Mesenchymal stem cell (in vitro differentiated cells and primary cell): Measurements from ENCODE around the gene STAB1.

Experiments
- DNase-seq: peaks from one replicate; pipeline ENCODE4 v3.0.0-alpha.2; 2013
- H2AFZ ChIP-seq: one replicate; pipeline ENCODE4 v1.6.1; 2013; ENCODE audit warnings: low read depth, mild to moderate bottlenecking, control low read depth, inconsistent platforms, low read length, moderate library complexity
- H2AK5ac ChIP-seq: 2 replicates; pipeline ENCODE4 v1.6.1; 2013; ENCODE audit warnings: low read length, moderate library complexity, mild to moderate bottlenecking, inconsistent platforms; ENCODE audit not compliant: severe bottlenecking
- H2BK120ac ChIP-seq: one replicate; pipeline ENCODE4 v1.6.1; 2013; ENCODE audit warnings: low read depth, mild to moderate bottlenecking, inconsistent platforms, low read length, moderate library complexity
- H2BK12ac ChIP-seq, 2 experiments: one replicate each; pipeline ENCODE4 v1.6.1; 2013; ENCODE audit warnings: inconsistent platforms in 2 of 2, low read length in 2 of 2, mild to moderate bottlenecking in 2 of 2, moderate library complexity in 2 of 2, control low read depth in 1 of 2
- H2BK15ac ChIP-seq: one replicate; pipeline ENCODE4 v1.6.1; 2013; ENCODE audit warnings: mild to moderate bottlenecking, low read depth, inconsistent platforms; ENCODE audit not compliant: poor library complexity, severe bottlenecking
- H2BK5ac ChIP-seq: 2 replicates; pipeline ENCODE4 v1.6.1; 2013; ENCODE audit warnings: low read depth, mild to moderate bottlenecking, low read length, control low read depth, inconsistent platforms; ENCODE audit not compliant: poor library complexity, severe bottlenecking
- H3K14ac ChIP-seq, 2 experiments: one replicate each; pipeline ENCODE4 v1.6.1; 2013; ENCODE audit warnings: inconsistent platforms in 2 of 2, low read length in 2 of 2, control low read depth in 1 of 2, mild to moderate bottlenecking in 1 of 2, moderate library complexity in 1 of 2
- H3K18ac ChIP-seq, 2 experiments: one replicate each; pipeline ENCODE4 v1.6.1; 2013; ENCODE audit warnings: inconsistent platforms in 2 of 2, low read length in 2 of 2, control low read depth in 1 of 2, low read depth in 1 of 2, mild to moderate bottlenecking in 1 of 2
- H3K23ac ChIP-seq, 2 experiments: one replicate each; pipeline ENCODE4 v1.6.1; 2013; ENCODE audit warnings: inconsistent platforms in 2 of 2, low read length in 2 of 2, mild to moderate bottlenecking in 2 of 2, moderate library complexity in 2 of 2, control low read depth in 1 of 2
- H3K27ac ChIP-seq: 2 replicates; pipeline ENCODE4 v1.5.1; 2013; ENCODE audit warnings: mild to moderate bottlenecking, moderate library complexity, low read length, control low read depth, inconsistent platforms; ENCODE audit not compliant: poor library complexity, severe bottlenecking
- H3K27me3 ChIP-seq, 2 experiments: 2 replicates each; pipeline versions ENCODE4 v1.6.1 to v1.7.0; 2013; ENCODE audit warnings: low read length in 2 of 2, mild to moderate bottlenecking in 2 of 2, moderate library complexity in 2 of 2, control low read depth in 1 of 2, inconsistent platforms in 1 of 2; ENCODE audit not compliant: control insufficient read depth in 1 of 2, insufficient read depth in 1 of 2
- H3K36me3 ChIP-seq, 2 experiments: 2 replicates each; pipeline versions ENCODE4 v1.6.1 to v1.7.0; 2013; ENCODE audit warnings: low read length in 2 of 2, control low read depth in 1 of 2, inconsistent platforms in 1 of 2, low read depth in 1 of 2, mild to moderate bottlenecking in 1 of 2; ENCODE audit not compliant: insufficient read depth in 2 of 2, control insufficient read depth in 1 of 2
- H3K4ac ChIP-seq, 2 experiments: one replicate each; pipeline ENCODE4 v1.6.1; 2013; ENCODE audit warnings: inconsistent platforms in 2 of 2, low read length in 2 of 2, mild to moderate bottlenecking in 2 of 2, moderate library complexity in 2 of 2, control low read depth in 1 of 2, low read depth in 1 of 2
- H3K4me1 ChIP-seq: 2 replicates; pipeline ENCODE4 v1.6.1; 2013; ENCODE audit warnings: low read depth, low read length, control low read depth; ENCODE audit not compliant: control insufficient read depth, insufficient read depth
- H3K4me2 ChIP-seq: 2 replicates; pipeline ENCODE4 v1.6.1; 2013; ENCODE audit warnings: low read length, mild to moderate bottlenecking, inconsistent platforms; ENCODE audit not compliant: poor library complexity, severe bottlenecking
- H3K4me3 ChIP-seq, 2 experiments: 2 replicates each; pipeline versions ENCODE4 v1.5.1 to v1.7.0; 2013; ENCODE audit warnings: low read length in 2 of 2, mild to moderate bottlenecking in 2 of 2, control low read depth in 1 of 2, low read depth in 1 of 2; ENCODE audit not compliant: insufficient read depth in 1 of 2
- H3K79me1 ChIP-seq: replicated peaks from 2 replicates; pipeline ENCODE4 v1.6.1; 2013; ENCODE audit warnings: mild to moderate bottlenecking, control low read depth, low read length, inconsistent platforms; ENCODE audit not compliant: poor library complexity, severe bottlenecking
- H3K9ac ChIP-seq: 2 replicates; pipeline ENCODE4 v1.7.0; 2013; ENCODE audit warnings: mild to moderate bottlenecking, low read length, moderate library complexity
- H3K9me3 ChIP-seq: 2 replicates; pipeline ENCODE4 v1.7.0; 2013; ENCODE audit warnings: mild to moderate bottlenecking, low read length; ENCODE audit not compliant: control insufficient read depth
- H4K8ac ChIP-seq: one replicate; pipeline ENCODE4 v1.6.1; 2013; ENCODE audit warnings: inconsistent platforms, mild to moderate bottlenecking, low read length, moderate library complexity
- H4K91ac ChIP-seq: one replicate; pipeline ENCODE4 v1.6.1; 2013; ENCODE audit warnings: mild to moderate bottlenecking, low read length, inconsistent platforms
- WGBS: methylation state at CpG from one replicate; pipeline ENCODE4 v1.1.7; 2013; ENCODE audit warnings: mixed read lengths; 5-methylcytosine and 5-hydroxymethylcytosine counted together

Gene STAB1

DNA sequence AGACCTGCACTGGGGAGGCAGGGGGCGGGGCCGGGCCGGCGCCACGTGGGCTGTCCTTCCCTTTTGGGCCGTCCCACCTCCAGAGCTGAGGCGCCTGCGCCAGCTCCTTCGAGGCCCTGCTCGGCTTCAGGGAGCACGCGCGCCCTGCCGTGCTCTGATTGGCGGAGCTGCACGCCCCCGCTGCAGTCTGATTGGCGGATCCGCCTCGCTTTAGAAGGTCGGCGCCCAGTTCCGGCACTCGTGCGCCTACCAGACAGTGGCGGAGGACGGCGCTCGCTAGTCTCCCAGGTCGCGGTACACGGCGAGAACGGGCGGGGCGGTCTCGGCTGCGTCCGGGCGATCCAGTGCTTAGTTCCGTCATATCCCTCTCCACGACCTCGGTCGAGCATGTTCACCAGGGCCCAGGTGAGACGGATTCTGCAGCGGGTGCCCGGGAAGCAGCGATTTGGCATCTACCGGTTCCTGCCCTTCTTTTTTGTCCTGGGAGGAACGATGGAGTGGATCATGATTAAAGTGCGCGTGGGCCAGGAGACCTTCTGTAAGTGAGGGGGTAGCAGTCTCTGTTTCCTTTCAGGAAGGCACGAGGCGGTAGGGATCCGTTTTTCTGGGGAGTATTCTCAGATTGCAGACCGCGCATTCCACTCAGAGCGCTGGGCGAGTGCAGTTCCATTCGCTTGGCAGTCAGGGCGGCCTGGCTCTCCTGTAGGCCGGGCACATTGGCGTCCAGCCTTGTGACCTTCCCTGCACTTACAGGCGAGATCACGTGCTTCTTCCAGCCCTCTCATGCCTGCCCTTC, 41.4 kb downstream of the STAB1 start, which contains the start of gene UQCC5:
TSS of gene UQCC5 (plus strand) at position 237 of the 796 bp plus-strand sequence. CDS start at position 388, 151 bp downstream.
- peak within 1 kb of the TSS in 1 of 2 experiments; percentile 70 for H2BK12ac ChIP-seq
- no peaks in the 10 kb centered on the region for H3K9me3 ChIP-seq
- no peak within 1 kb of the TSS for H2BK15ac ChIP-seq
- H3K4me3 ChIP-seq, result peak within 1 kb of the TSS; percentile 82 to 98
- H3K36me3 ChIP-seq, result peaks cover 14 to 26% of the 10 kb centered on the region in 2 experiments
- peak within 1 kb of the TSS; percentile 72 to 74 for H3K23ac ChIP-seq
- H3K27ac ChIP-seq, result peak within 1 kb of the TSS; percentile 94
- H3K14ac ChIP-seq, result peak within 1 kb of the TSS in 1 of 2 experiments; percentile 22
- H3K79me1 ChIP-seq, result peaks cover 7% of the 10 kb centered on the region
- peak within 1 kb of the TSS; percentile 89 for H4K8ac ChIP-seq
- peak within 1 kb of the TSS; percentile 69 to 76 for H3K18ac ChIP-seq
- peak within 1 kb of the TSS; percentile 33 for H2AFZ ChIP-seq
- WGBS, result 0% methylated on average over 57 of the region's 65 CpGs
- DNase-seq, result peak; percentile 98
- peaks cover 33% of the 10 kb centered on the region for H3K4me1 ChIP-seq
- H3K9ac ChIP-seq, result peak within 1 kb of the TSS; percentile 98
- H2AK5ac ChIP-seq, result peak within 1 kb of the TSS; percentile 27
- H4K91ac ChIP-seq, result peak within 1 kb of the TSS; percentile 70
- peak within 1 kb of the TSS; percentile 33 for H2BK5ac ChIP-seq
- H3K4me2 ChIP-seq, result peak within 1 kb of the TSS; percentile 87
- H3K4ac ChIP-seq, result peak within 1 kb of the TSS; percentile 63 to 79
- H3K27me3 ChIP-seq, result no peaks in the 10 kb centered on the region
- no peak within 1 kb of the TSS for H2BK120ac ChIP-seq

DNA sequence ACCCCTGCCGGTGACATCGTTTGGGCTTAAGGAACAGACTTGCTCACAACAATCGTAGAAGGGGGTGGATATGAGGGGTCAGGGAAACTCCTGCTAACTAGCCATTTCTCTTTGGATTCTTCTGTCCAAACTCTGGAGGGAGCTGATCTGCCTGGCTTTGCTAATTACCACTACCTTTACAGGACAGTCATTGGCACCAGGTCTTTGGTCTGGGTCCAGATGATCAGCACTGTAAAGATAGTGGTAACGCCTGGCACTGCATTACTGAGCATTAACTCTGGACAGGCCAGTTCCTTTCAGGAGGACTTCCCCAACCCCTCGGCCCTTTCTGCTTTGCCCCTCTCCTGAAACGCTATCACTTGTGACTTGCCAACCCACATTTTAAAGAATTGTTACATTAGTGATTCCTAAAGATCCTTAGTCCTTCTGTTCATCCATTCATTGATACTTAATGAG, 42.1 kb downstream of the STAB1 start:
- Histone ChIP-seq H2BK15ac (no peak overlapping the region), H2BK5ac (no peak overlapping the region), H3K27ac (peak overlapping the region; percentile 94), H3K9me3 (no peaks in the 10 kb centered on the region), H4K91ac (peak overlapping the region; percentile 70), H3K23ac (peak overlapping the region in 1 of 2 experiments; percentile 74), H3K4me2 (peak overlapping the region; percentile 87), H3K18ac (peak overlapping the region in 1 of 2 experiments; percentile 76), H3K27me3 (no peaks in the 10 kb centered on the region), H3K36me3 (peaks cover 14 to 29% of the 10 kb centered on the region in 2 experiments), H3K4me3 (peak overlapping the region; percentile 82 to 98), H3K4ac (peak overlapping the region in 1 of 2 experiments; percentile 32), H2BK12ac (peak overlapping the region in 1 of 2 experiments; percentile 70), H2BK120ac (no peak overlapping the region), H2AK5ac (peak overlapping the region; percentile 27), H3K14ac (peak overlapping the region in 1 of 2 experiments; percentile 22), H3K79me1 (peaks cover 9% of the 10 kb centered on the region), H4K8ac (no peak overlapping the region), H2AFZ (peak overlapping the region; percentile 33), H3K4me1 (peaks cover 26% of the 10 kb centered on the region), H3K9ac (peak overlapping the region; percentile 98)
- no peak for DNase-seq
- WGBS, result 15% methylated on average over 6 of the region's 6 CpGs

DNA sequence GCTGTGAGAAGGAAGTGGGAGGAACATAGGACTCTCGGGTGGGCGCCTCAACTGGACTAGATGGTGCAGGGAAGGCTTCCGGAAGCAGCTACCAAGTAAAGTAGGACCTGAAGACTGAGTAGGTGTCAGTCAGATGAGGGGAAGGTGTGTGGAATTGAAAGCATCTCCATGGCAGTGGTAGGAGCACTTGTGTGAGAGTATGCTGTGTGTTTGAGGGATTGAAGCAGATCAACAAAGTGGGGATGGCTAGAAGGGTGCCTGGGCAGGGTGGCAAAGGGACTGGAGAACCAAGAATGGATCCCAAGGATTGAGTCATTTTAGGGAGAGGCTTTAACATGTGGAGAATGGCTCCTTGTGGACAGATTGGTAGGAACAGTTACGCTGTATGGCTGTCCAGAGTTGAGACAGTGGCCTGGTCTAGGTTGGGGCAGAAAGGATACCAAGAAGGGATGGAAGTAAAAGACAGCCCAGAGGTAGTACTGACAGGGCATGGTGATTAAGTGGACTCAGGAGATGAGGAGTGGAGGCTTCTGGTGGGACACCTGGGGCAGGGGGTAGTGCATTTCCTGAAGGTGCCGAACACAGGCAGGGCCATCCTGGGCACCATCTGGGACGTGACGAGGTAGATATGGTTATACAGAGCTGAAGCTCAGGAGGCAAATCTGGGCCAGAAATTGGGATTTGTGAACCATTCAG, 42.7 kb downstream of the STAB1 start:
- H3K23ac ChIP-seq, result no peak overlapping the region
- H3K4me3 ChIP-seq, result peak overlapping the region in 1 of 2 experiments; percentile 98
- peak overlapping the region; percentile 98 for H3K9ac ChIP-seq
- peaks cover 15 to 31% of the 10 kb centered on the region in 2 experiments for H3K36me3 ChIP-seq
- H2BK120ac ChIP-seq, result no peak overlapping the region
- no peak overlapping the region for H2AFZ ChIP-seq
- peaks cover 10% of the 10 kb centered on the region for H3K79me1 ChIP-seq
- no peak overlapping the region for H2BK5ac ChIP-seq
- no peak overlapping the region for H2BK15ac ChIP-seq
- no peak overlapping the region for H2AK5ac ChIP-seq
- DNase-seq, result no peak
- H3K18ac ChIP-seq, result no peak overlapping the region
- no peak overlapping the region for H3K27ac ChIP-seq
- H3K4me2 ChIP-seq, result peak overlapping the region; percentile 87
- H3K14ac ChIP-seq, result peak overlapping the region in 1 of 2 experiments; percentile 86
- H3K9me3 ChIP-seq, result no peaks in the 10 kb centered on the region
- no peak overlapping the region for H2BK12ac ChIP-seq
- peak overlapping the region in 1 of 2 experiments; percentile 17 for H3K4ac ChIP-seq
- H3K27me3 ChIP-seq, result no peaks in the 10 kb centered on the region
- peak overlapping the region; percentile 28 for H4K8ac ChIP-seq
- WGBS, result 79% methylated on average over 7 of the region's 7 CpGs
- H4K91ac ChIP-seq, result no peak overlapping the region
- peaks cover 22% of the 10 kb centered on the region for H3K4me1 ChIP-seq
